Measurements from ENCODE around the gene LRFN4.
"Not testable (repeated sequence)": the region's sequence is repeated elsewhere in the genome, so short reads cannot be mapped to it uniquely, and the experiment has no call there.

The LRFN4 gene

GRCh38 chr11:66856496-66857233 is at the start of gene LRFN4:
TSS of gene LRFN4 (plus strand) at chr11:66857064. CDS start at chr11:66857745, 681 bp downstream.
- DNase-seq (ENCODE audit: low read depth), result no peak

GRCh38 chr11:66809592-66809991 is 47.3 kb upstream of the LRFN4 start:
- DNase-seq (ENCODE audit: low read depth), result no peak

GRCh38 chr11:66810576-66811185 is 46.2 kb upstream of the LRFN4 start:
- DNase-seq (ENCODE audit: low read depth), result no peak

- no peak for DNase-seq (ENCODE audit: low read depth)
Measured at GRCh38 chr11:66814678-66815077, 42.2 kb upstream of the LRFN4 start.

GRCh38 chr11:66815646-66816045 is 41.2 kb upstream of the LRFN4 start:
- no peak for DNase-seq (ENCODE audit: low read depth)

- no peak for DNase-seq (ENCODE audit: low read depth)
Measured at GRCh38 chr11:66818231-66818955, 38.5 kb upstream of the LRFN4 start.

GRCh38 chr11:66820381-66820780 is 36.5 kb upstream of the LRFN4 start:
- no peak for DNase-seq (ENCODE audit: low read depth)

GRCh38 chr11:66820901-66821300 is 36.0 kb upstream of the LRFN4 start:
- no peak for DNase-seq (ENCODE audit: low read depth)

GRCh38 chr11:66823700-66824099 is 33.2 kb upstream of the LRFN4 start:
- DNase-seq (ENCODE audit: low read depth), result no peak

GRCh38 chr11:66824573-66824972 is 32.3 kb upstream of the LRFN4 start:
- DNase-seq (ENCODE audit: low read depth), result not testable (repeated sequence)

- DNase-seq (ENCODE audit: low read depth), result no peak
Measured at GRCh38 chr11:66834539-66834845, 22.4 kb upstream of the LRFN4 start.

GRCh38 chr11:66834943-66835342 is 21.9 kb upstream of the LRFN4 start:
- no peak for DNase-seq (ENCODE audit: low read depth)

GRCh38 chr11:66835768-66836405 is 21.0 kb upstream of the LRFN4 start:
- DNase-seq (ENCODE audit: low read depth), result no peak

GRCh38 chr11:66840317-66841091 is 16.4 kb upstream of the LRFN4 start:
- DNase-seq (ENCODE audit: low read depth), result no peak

- DNase-seq (ENCODE audit: low read depth), result no peak
Measured at GRCh38 chr11:66841861-66842260, 15.0 kb upstream of the LRFN4 start.

GRCh38 chr11:66842501-66842895 is 14.4 kb upstream of the LRFN4 start:
- DNase-seq (ENCODE audit: low read depth), result no peak

GRCh38 chr11:66842896-66843775 is 13.7 kb upstream of the LRFN4 start, which contains the start of gene RCE1:
TSS of gene RCE1 (plus strand) at chr11:66843441. CDS start at chr11:66843456, 15 bp downstream.
- no peak for DNase-seq (ENCODE audit: low read depth)

- DNase-seq (ENCODE audit: low read depth), result no peak
Measured at GRCh38 chr11:66843776-66844495, 12.9 kb upstream of the LRFN4 start.

- DNase-seq (ENCODE audit: low read depth), result no peak
Measured at GRCh38 chr11:66844496-66845142, 12.2 kb upstream of the LRFN4 start.
